HG03432 (cell line): Measurements from ENCODE around the gene BSND.

Source experiments
- ATAC-seq: cut with Tn5 transposase; IDR thresholded peaks from one replicate; pipeline ENCODE4 v1.9.1; 2021; ENCODE audit warnings: mild to moderate bottlenecking, moderate library complexity; ENCODE audit not compliant: unreplicated experiment

Gene BSND

GRCh38 chr1:55045430-55045829, 46.7 kb downstream of the BSND start:
- no peak for ATAC-seq

- no peak for ATAC-seq
Measured at GRCh38 chr1:55046871-55047270, 48.1 kb downstream of the BSND start.

GRCh38 chr1:55047611-55048010, 48.9 kb downstream of the BSND start:
- no peak for ATAC-seq

GRCh38 chr1:55048453-55049270, 49.9 kb downstream of the BSND start:
- ATAC-seq: no peak

DNA sequence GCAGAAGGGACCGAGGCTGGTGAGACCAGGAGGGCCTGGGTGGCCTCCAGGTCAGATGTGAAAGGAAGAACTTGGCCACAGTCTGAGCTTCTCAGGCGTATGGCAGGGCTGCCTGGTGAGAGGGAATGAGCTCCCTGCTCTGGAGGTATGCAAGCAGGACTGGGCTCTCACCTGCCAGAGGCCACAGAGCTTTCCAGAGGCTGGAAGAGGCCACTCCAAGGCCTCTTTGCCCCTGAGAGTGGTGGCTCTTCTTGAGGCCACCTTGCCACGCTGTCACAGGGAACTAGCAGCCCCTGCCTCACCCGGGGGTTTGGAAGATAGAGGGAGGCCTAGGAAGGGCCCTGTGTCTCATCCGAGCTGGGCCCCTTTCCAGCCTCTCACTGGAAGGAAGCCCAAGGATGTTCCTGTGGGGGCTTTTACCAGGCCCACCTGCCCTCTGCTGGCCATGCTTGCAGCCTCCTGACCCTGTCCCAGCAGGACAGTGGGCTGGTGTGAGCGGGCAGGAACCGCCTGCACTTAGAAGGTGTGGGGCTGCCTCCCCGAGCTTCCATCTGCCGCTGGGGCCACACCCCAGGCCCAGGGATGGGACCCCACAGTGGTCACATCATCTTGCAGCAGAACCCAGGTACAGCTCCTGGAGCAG, 50.7 kb downstream of the BSND start:
- ATAC-seq: no peak

GRCh38 chr1:55049914-55050278, 51.2 kb downstream of the BSND start:
- ATAC-seq: no peak

DNA sequence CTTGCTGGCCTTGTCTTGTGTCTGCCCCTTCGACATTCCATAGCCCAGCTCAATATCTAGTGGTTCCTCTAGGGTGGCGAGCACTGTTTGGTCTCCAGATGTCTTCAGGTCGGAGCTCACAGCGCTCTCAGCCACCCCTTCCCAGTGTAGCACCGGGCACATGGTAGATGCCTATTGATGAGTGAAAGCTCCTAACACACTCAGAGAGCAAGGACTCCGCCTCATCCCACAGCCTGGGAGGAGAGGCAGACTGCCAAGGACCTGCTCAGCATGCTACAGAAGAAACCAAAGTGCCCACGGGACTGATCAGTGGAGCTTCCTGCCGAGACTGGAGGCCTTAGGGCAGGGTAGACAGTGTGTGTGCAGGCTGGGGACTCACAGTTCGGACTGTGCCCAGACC, 51.5 kb downstream of the BSND start:
- ATAC-seq: no peak

DNA sequence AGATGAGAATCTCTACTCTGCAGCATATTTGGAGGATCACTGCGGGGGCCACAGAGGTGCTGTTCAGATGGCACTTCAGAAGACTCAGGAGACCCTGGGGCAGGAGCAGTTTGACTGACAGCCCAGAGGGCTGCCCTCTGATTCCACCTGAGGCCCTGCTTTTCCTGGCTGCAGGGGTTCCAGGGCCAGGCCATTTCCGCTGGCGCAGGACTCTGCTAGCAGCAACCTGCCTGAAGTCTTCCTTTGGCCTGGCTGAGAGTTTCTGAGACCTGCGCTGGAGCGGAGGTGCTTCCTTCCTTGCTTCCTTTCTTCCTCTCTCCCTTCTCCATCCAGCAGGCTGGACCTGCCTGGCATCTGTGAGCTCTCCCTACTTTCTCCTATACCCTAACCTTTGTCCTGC, 52.4 kb downstream of the BSND start:
- no peak for ATAC-seq

DNA sequence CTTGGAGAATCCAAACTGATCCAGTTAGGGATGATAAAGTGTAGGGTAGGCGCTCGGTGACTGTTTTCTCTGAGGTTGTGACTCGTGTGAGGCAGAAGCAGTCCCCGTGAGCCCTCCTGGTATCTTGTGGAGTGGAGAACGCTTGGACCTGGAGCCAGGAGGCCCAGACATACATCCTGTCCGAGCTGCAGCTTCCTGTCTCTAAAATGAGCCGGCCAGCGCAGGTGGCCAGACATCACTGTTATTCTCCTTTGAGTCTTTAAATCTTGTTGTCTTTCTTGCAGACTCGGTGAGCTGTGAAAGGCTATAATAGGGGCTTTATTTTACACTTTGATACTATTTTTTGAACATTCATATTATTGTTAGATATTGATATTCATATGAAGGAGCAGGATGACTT, 52.9 kb downstream of the BSND start:
- no peak for ATAC-seq

DNA sequence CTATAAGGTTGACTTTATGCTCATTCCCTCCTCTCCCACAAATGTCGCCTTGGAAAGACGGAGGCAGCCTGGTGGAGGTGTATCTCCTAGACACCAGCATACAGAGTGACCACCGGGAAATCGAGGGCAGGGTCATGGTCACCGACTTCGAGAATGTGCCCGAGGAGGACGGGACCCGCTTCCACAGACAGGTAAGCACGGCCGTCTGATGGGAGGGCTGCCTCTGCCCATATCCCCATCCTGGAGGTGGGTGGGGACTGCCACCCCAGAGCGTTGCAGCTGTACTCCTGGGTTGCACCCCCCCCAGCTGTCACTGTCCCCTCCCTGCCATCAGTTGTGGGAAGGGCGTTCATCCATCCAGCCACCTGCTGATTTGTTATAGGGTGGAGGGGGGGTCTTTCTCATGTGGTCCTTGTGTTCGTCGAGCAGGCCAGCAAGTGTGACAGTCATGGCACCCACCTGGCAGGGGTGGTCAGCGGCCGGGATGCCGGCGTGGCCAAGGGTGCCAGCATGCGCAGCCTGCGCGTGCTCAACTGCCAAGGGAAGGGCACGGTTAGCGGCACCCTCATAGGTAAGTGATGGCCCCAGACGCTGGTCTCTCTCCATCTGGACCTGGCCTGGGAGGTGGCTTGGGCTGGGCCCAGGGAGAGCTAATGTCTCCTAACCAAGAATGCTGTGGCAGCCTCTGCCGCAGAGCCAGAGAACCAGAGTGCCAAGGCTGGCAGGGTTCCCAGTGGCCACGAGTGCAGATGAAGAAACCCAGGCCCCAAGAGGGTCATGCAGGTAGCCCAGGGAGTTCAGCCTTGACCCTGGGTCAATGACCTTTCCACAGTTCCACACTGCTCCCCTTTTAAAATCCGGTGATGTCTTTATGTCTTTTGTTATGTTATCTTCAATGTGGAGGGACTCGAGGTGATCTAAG, 53.7 kb downstream of the BSND start:
- ATAC-seq: no peak

GRCh38 chr1:55053265-55053954, 54.7 kb downstream of the BSND start:
- no peak for ATAC-seq

DNA sequence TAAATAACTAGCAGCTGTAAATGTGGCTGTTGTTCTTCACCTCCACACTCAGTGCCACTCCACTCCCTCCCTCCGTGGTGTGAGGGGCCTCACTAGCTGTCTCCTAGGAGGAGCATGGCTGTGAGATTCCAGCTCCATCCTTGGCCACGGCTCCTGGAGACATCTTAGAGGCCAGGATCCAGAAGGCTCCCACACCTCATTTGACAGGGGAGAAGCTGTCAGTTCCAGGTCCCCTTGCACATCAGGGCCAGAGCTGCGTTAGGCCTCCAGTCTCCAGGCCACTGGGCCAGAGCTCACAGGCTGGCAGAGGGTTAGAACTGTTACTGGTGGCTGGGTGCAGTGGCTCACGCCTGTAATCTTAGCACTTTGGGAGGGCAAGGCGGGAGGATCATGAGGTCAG, 55.7 kb downstream of the BSND start:
- ATAC-seq: no peak

- no peak for ATAC-seq
Measured at GRCh38 chr1:55055084-55055882, 56.5 kb downstream of the BSND start.

DNA sequence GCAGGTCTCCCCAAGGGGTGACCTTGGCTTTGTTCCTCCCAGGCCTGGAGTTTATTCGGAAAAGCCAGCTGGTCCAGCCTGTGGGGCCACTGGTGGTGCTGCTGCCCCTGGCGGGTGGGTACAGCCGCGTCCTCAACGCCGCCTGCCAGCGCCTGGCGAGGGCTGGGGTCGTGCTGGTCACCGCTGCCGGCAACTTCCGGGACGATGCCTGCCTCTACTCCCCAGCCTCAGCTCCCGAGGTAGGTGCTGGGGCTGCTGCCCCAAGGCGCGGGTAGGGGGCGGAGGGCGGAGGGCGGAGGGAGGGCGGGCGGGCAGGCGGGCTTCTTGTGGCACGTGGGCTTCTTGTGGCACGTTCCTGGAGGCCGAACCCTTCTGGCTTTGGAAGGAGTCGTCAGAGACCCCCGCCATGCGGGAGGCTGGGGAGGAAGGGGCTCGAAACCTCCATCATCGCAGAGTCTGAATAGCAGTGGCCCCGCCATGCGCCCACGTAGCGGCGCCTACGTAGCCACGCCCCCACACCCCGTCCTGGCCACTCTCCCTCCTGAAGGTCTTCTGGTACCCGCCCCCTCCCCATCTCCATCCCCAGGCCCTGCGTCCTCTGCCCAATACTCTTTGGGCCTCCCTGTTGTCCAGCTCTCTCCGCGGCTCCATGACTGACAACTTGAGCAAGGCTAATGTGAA, 57.4 kb downstream of the BSND start:
- ATAC-seq: no peak

DNA sequence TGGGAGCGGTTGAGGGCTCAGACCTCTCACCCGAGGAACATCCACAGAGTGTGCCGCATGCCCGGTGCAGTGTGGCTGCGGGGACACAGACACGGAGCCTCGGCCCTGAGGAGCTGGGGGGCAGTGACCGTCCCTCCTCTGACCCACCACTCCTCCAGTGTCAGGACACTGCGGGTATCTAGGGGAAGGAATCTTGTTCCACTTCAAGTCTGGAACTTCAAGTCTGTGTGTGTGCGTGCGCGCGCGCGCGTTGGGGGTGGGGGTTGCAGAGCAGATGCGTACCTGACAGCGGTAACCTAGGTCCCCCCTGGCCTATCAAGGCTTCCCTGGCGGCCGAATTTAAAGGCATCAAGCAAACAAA, 57.9 kb downstream of the BSND start:
- no peak for ATAC-seq

- no peak for ATAC-seq
Measured at GRCh38 chr1:55057270-55057955, 58.7 kb downstream of the BSND start.

DNA sequence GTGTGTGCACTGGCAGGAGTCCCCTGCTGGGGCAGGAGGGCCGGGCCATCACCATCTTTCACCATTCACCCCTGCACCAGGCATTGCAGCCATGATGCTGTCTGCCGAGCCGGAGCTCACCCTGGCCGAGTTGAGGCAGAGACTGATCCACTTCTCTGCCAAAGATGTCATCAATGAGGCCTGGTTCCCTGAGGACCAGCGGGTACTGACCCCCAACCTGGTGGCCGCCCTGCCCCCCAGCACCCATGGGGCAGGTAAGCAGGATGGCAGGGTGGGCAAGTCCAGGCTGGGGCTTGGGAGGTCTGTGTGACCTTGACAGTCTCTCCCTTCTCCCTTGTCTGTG, 59.2 kb downstream of the BSND start:
- ATAC-seq: no peak

DNA sequence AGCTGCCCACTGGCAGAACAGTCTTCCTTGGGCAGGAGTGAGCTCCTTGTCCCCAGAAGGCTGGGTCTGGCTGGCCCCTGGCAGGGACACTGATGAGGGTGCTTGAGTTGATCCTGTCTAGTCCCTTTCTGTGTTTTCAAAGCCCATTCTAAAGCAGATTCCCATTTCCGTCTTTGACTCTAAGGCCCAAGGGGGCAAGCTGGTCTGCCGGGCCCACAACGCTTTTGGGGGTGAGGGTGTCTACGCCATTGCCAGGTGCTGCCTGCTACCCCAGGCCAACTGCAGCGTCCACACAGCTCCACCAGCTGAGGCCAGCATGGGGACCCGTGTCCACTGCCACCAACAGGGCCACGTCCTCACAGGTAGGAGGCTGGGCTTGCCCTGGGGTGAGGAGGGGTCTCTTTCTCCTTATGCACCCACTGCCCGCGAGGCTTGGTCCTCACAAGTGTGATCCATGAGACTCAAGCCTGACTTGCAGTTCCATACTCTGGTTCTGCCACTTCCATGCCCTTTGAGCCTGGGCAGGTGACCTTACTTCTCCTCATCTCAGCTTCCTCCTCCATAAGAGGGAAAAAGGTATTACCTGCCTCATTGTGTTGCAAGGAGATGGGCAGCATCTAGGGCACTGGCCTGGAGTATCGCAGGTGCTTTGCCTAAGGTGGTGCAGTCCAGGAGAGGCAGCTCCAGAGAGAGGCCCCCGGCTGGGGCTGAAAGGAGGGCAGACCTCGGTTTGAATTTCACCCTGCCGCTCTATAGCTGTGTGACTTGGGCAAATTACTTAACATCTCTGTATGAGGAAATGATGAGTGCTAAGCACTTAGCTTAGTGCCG, 60.8 kb downstream of the BSND start:
- no peak for ATAC-seq
